Colonic mucosa (tissue), 4 donors: ENCODE measurements around the gene DNAJC12. TPM values are rescaled to one million over a fixed set of nuclear protein-coding genes. Genes with fewer than 3 reads are reported as not detected.

ENCODE experiments used
- DNase-seq: peaks from one replicate; pipeline ENCODE4 v3.0.0-alpha.2; 2020
- H3K27ac ChIP-seq: fragments of 200-600 bp; one replicate; pipeline ENCODE4 v1.8.0; 2021
- H3K27me3 ChIP-seq: fragments of 200-600 bp; one replicate; pipeline ENCODE4 v1.8.0; 2021
- H3K36me3 ChIP-seq: fragments of 200-600 bp; one replicate; pipeline ENCODE4 v1.8.0; 2021
- H3K4me1 ChIP-seq: fragments of 200-600 bp; one replicate; pipeline ENCODE4 v1.8.0; 2021; ENCODE audit warnings: mild to moderate bottlenecking
- H3K4me3 ChIP-seq: fragments of 200-600 bp; one replicate; pipeline ENCODE4 v1.8.0; 2021
- H3K9ac ChIP-seq, 2 donors: one replicate each; pipeline ENCODE4 v1.7.0; 2013; ENCODE audit warnings: control low read depth in 2 of 2, low read depth in 2 of 2, low read length in 2 of 2
- H3K9me3 ChIP-seq: fragments of 200-600 bp; one replicate; pipeline ENCODE4 v1.8.0; 2021
- CTCF ChIP-seq: fragments of 200-600 bp; IDR thresholded peaks from one replicate; pipeline ENCODE4 v1.8.0; 2022; ENCODE audit warnings: antibody characterized with exemption, mild to moderate bottlenecking
- intact Hi-C: fragments of 100-400 bp; cut with DNase I; formaldehyde crosslinking; loops from one replicate; pipeline ENCODE4 v1.14.1; 2022
- total RNA-seq, 2 donors: library from RNA; stranded (reverse); fragmentation: NEBNext Ultra II Directional in 1 of 2; extraction: Animal tissue kit (Norgen Biotek cat#: 25700) in 1 of 2; gene quantifications; one replicate each; pipeline ENCODE4 v1.2.1, GENCODE V29; 2021
- donor health status: healthy.
- donor health status: DM: no; HTN: no; CAD: no.
- donor health status: DM: no; HTN: no; CAD: no.

Gene DNAJC12
- total RNA-seq, 2 donors from 2014 or later = 6.9 to 10.2 TPM

GRCh38 chr10:67827811-67828210 lies 10.2 kb downstream of the DNAJC12 start:
- intact Hi-C loops = no loop called here
- Histone ChIP-seq H3K27me3 (no peaks in the 10 kb centered on the region), H3K9me3 (no peaks in the 10 kb centered on the region), H3K4me3 (no peak overlapping the region), H3K36me3 (no peaks in the 10 kb centered on the region), H3K4me1 (no peaks in the 10 kb centered on the region), H3K27ac (no peak overlapping the region), H3K9ac (no peak overlapping the region)
- TF ChIP-seq CTCF = no peak
- no peak for DNase-seq

GRCh38 chr10:67819768-67820204 lies 18.2 kb downstream of the DNAJC12 start:
- Histone ChIP-seq H3K9me3 (no peaks in the 10 kb centered on the region), H3K9ac (no peak overlapping the region), H3K27me3 (no peaks in the 10 kb centered on the region), H3K36me3 (no peaks in the 10 kb centered on the region), H3K4me1 (no peaks in the 10 kb centered on the region), H3K27ac (no peak overlapping the region), H3K4me3 (no peak overlapping the region)
- no peak for DNase-seq
- intact Hi-C loops = no loop called here
- TF ChIP-seq CTCF = no peak

GRCh38 chr10:67818323-67818722 lies 19.7 kb downstream of the DNAJC12 start:
- Histone ChIP-seq H3K9me3 (no peaks in the 10 kb centered on the region), H3K9ac (no peak overlapping the region), H3K4me3 (no peak overlapping the region), H3K27ac (no peak overlapping the region), H3K27me3 (no peaks in the 10 kb centered on the region), H3K36me3 (no peaks in the 10 kb centered on the region), H3K4me1 (no peaks in the 10 kb centered on the region)
- no peak for DNase-seq
- no peak for TF ChIP-seq CTCF
- intact Hi-C loops = no loop called here

GRCh38 chr10:67816719-67817118 lies 21.3 kb downstream of the DNAJC12 start:
- H3K27ac ChIP-seq = no peak overlapping the region
- no peak overlapping the region for H3K9ac ChIP-seq
- intact Hi-C loops = no loop called here
- no peaks in the 10 kb centered on the region for H3K9me3 ChIP-seq
- H3K4me1 ChIP-seq = no peaks in the 10 kb centered on the region
- TF ChIP-seq CTCF = no peak
- DNase-seq = no peak
- H3K4me3 ChIP-seq = no peak overlapping the region
- H3K36me3 ChIP-seq = no peaks in the 10 kb centered on the region
- no peaks in the 10 kb centered on the region for H3K27me3 ChIP-seq

GRCh38 chr10:67815571-67816059 lies 22.4 kb downstream of the DNAJC12 start:
- DNase-seq = no peak
- no peak overlapping the region for H3K27ac ChIP-seq
- no peak overlapping the region for H3K4me3 ChIP-seq
- H3K27me3 ChIP-seq = no peaks in the 10 kb centered on the region
- H3K4me1 ChIP-seq = no peaks in the 10 kb centered on the region
- H3K9me3 ChIP-seq = no peaks in the 10 kb centered on the region
- H3K36me3 ChIP-seq = no peaks in the 10 kb centered on the region
- no peak for TF ChIP-seq CTCF
- intact Hi-C loops = no loop called here
- no peak overlapping the region for H3K9ac ChIP-seq
